SK-N-SH (cell line): ENCODE results near the gene ORC5. TPM values are rescaled to one million over a fixed set of nuclear protein-coding genes. Genes with fewer than 3 reads are reported as not detected.

Source experiments
- CTCF ChIA-PET: fragments of 300-600, 350-600 bp; formaldehyde crosslinking; extraction: SDS; loops from one replicate; lab custom pipeline; 2021; lab: Yijun Ruan, JAX
- POLR2A ChIA-PET: fragments of 350-600 bp; sonication (Branson Sonifier 250); formaldehyde crosslinking; extraction: SDS; loops from one replicate; lab custom pipeline; 2020; ENCODE audit warnings: antibody characterized with exemption, inconsistent platforms; lab: Yijun Ruan, JAX
- DNase-seq: peaks from one replicate; pipeline ENCODE4 v3.0.0; 2012
- H2AFZ ChIP-seq: fragments of 200-600 bp; sonication (generic); 2 replicates; pipeline ENCODE4 v1.8.1; 2016; ENCODE audit warnings: antibody characterized with exemption, mild to moderate bottlenecking, low read depth
- H3F3A ChIP-seq: fragments of 200-600 bp; sonication (generic); replicated peaks from 2 replicates; pipeline ENCODE3; 2016; ENCODE audit warnings: antibody characterized with exemption, mild to moderate bottlenecking; ENCODE audit not compliant: insufficient read depth
- H3K27ac ChIP-seq, 2 experiments: fragments of 200-500 bp in 1 of 2; fragments of 200-600 bp in 1 of 2; sonication (Bioruptor generic) in 1 of 2; sonication (generic), shearing (Covaris generic) in 1 of 2; 2 replicates each; pipeline versions ENCODE4 v1.5.1 to v1.6.1; 2014 to 2016; ENCODE audit warnings: low read depth in 2 of 2, inconsistent platforms in 1 of 2, low read length in 1 of 2, mild to moderate bottlenecking in 1 of 2, mixed read lengths in 1 of 2
- H3K27me3 ChIP-seq: fragments of 200-600 bp; sonication (generic), shearing (Covaris generic); 2 replicates; pipeline ENCODE4 v1.6.1; 2016; ENCODE audit warnings: mixed run types; ENCODE audit not compliant: insufficient read depth
- H3K36me3 ChIP-seq, 2 experiments: fragments of 200-500 bp in 1 of 2; fragments of 200-600 bp in 1 of 2; sonication (Bioruptor generic) in 1 of 2; sonication (generic) in 1 of 2; replicated peaks in 1 of 2; 2 replicates each; pipeline versions ENCODE3 to v1.5.1; 2014 to 2016; ENCODE audit warnings: low read length in 1 of 2, mild to moderate bottlenecking in 1 of 2; ENCODE audit not compliant: insufficient read depth in 2 of 2, control insufficient read depth in 1 of 2
- H3K4me1 ChIP-seq, 2 experiments: fragments of 200-500 bp in 1 of 2; fragments of 200-600 bp in 1 of 2; sonication (Bioruptor generic) in 1 of 2; sonication (generic), shearing (Covaris generic) in 1 of 2; 2 replicates each; pipeline versions ENCODE4 v1.5.1 to v1.6.1; 2014 to 2016; ENCODE audit warnings: low read depth in 1 of 2, low read length in 1 of 2, mixed run types in 1 of 2; ENCODE audit not compliant: insufficient read depth in 2 of 2, control insufficient read depth in 1 of 2
- H3K4me2 ChIP-seq: fragments of 200-600 bp; sonication (generic), shearing (Covaris generic); 2 replicates; pipeline ENCODE4 v1.6.1; 2017; ENCODE audit warnings: mixed run types
- H3K4me3 ChIP-seq, 2 experiments: fragments of 200-500 bp in 1 of 2; fragments of 200-600 bp in 1 of 2; sonication (Bioruptor generic) in 1 of 2; sonication (generic), shearing (Covaris generic) in 1 of 2; 2 replicates each; pipeline versions ENCODE4 v1.5.1 to v1.8.1; 2014 to 2016; ENCODE audit warnings: low read depth in 2 of 2, inconsistent platforms in 1 of 2, low read length in 1 of 2, mild to moderate bottlenecking in 1 of 2, mixed read lengths in 1 of 2, moderate library complexity in 1 of 2
- H3K79me2 ChIP-seq: fragments of 200-600 bp; sonication (generic); 2 replicates; pipeline ENCODE4 v1.8.1; 2017; ENCODE audit warnings: mild to moderate bottlenecking; ENCODE audit not compliant: insufficient read depth
- H3K9ac ChIP-seq: fragments of 200-600 bp; sonication (generic); 2 replicates; pipeline ENCODE4 v1.6.1; 2017; ENCODE audit warnings: mixed run types
- H3K9me2 ChIP-seq: fragments of 200-600 bp; sonication (generic); 2 replicates; pipeline ENCODE4 v1.6.1; 2017; ENCODE audit warnings: mixed run types
- H3K9me3 ChIP-seq: fragments of 200-600 bp; sonication (generic); 2 replicates; pipeline ENCODE4 v1.6.1; 2017; ENCODE audit warnings: mixed run types, mild to moderate bottlenecking, moderate library complexity
- H4K20me1 ChIP-seq: fragments of 200-600 bp; sonication (generic); 2 replicates; pipeline ENCODE4 v1.6.1; 2017; ENCODE audit warnings: mild to moderate bottlenecking, mixed run types; ENCODE audit not compliant: insufficient read depth
- CTCF ChIP-seq: fragments of 200-600 bp; sonication (generic); IDR thresholded peaks from 2 replicates; pipeline ENCODE4 v1.6.1; 2017; ENCODE audit warnings: antibody characterized with exemption, mild to moderate bottlenecking, moderate library complexity
- ELF1 ChIP-seq: IDR thresholded peaks from 2 replicates; pipeline ENCODE4 v1.4.0; 2012
- EP300 ChIP-seq, 2 experiments: IDR thresholded peaks; 2 replicates each; pipeline versions ENCODE4 v1.4.0 to v1.6.1; 2012; ENCODE audit warnings: borderline replicate concordance in 1 of 2, low read depth in 1 of 2, low read length in 1 of 2
- EZH2phosphoT487 ChIP-seq: fragments of 200-600 bp; sonication (generic); IDR thresholded peaks from 2 replicates; pipeline ENCODE4 v1.6.1; 2017; ENCODE audit warnings: low read depth, mixed run types, mild to moderate bottlenecking, antibody characterized with exemption, moderate library complexity, borderline replicate concordance
- FOSL2 ChIP-seq: IDR thresholded peaks from 2 replicates; pipeline ENCODE4 v1.4.0; 2012; ENCODE audit warnings: low read depth, mild to moderate bottlenecking, moderate library complexity, borderline replicate concordance
- FOXM1 ChIP-seq: IDR thresholded peaks from 2 replicates; pipeline ENCODE4 v1.4.0; 2012; ENCODE audit warnings: low read depth, mild to moderate bottlenecking
- GABPA ChIP-seq: IDR thresholded peaks from 2 replicates; pipeline ENCODE4 v1.4.0; 2012; ENCODE audit warnings: low read depth, mild to moderate bottlenecking
- GATA2 ChIP-seq: sonication (generic); formaldehyde crosslinking; IDR thresholded peaks from 2 replicates; pipeline ENCODE4 v1.5.0; 2020; ENCODE audit warnings: mild to moderate bottlenecking, missing genetic modification reagents
- JUND ChIP-seq: IDR thresholded peaks from 2 replicates; pipeline ENCODE4 v1.4.0; 2012
- MAX ChIP-seq: IDR thresholded peaks from 2 replicates; pipeline ENCODE4 v1.4.0; 2012; ENCODE audit warnings: low read depth
- NFIC ChIP-seq: IDR thresholded peaks from 2 replicates; pipeline ENCODE4 v1.4.0; 2012; ENCODE audit warnings: borderline replicate concordance
- NRF1 ChIP-seq: IDR thresholded peaks from 2 replicates; pipeline ENCODE4 v1.6.1; 2012; ENCODE audit warnings: low read depth, mild to moderate bottlenecking, low read length
- PBX3 ChIP-seq: IDR thresholded peaks from 2 replicates; pipeline ENCODE4; 2012
- POLR2AphosphoS5 ChIP-seq: IDR thresholded peaks from 2 replicates; pipeline ENCODE4 v1.6.1; 2012; ENCODE audit warnings: low read depth, low read length
- RAD21 ChIP-seq: IDR thresholded peaks from 2 replicates; pipeline ENCODE4 v1.6.1; 2012; ENCODE audit warnings: mild to moderate bottlenecking, low read length
- RCOR1 ChIP-seq: fragments of 150-350 bp; IDR thresholded peaks from 2 replicates; pipeline ENCODE4 v1.6.1; 2017; ENCODE audit warnings: antibody characterized with exemption, low read length
- RFX5 ChIP-seq: IDR thresholded peaks from 2 replicates; pipeline ENCODE4 v1.6.1; 2012; ENCODE audit warnings: mild to moderate bottlenecking, improper control_type of control experiment, low read length
- TAF1 ChIP-seq: IDR thresholded peaks from 2 replicates; pipeline ENCODE4 v1.6.1; 2012; ENCODE audit warnings: low read depth, mild to moderate bottlenecking, low read length, moderate library complexity, borderline replicate concordance
- TCF12 ChIP-seq: IDR thresholded peaks from 2 replicates; pipeline ENCODE4 v1.4.0; 2012
- YY1 ChIP-seq: IDR thresholded peaks from 2 replicates; pipeline ENCODE4 v1.4.0; 2012; ENCODE audit warnings: low read depth, mild to moderate bottlenecking
- ZBTB33 ChIP-seq: IDR thresholded peaks from 2 replicates; pipeline ENCODE4 v1.4.0; 2012; ENCODE audit warnings: low read depth, borderline replicate concordance
- WGBS: methylation state at CpG from one replicate; pipeline ENCODE4 v1.1.6; 2017; ENCODE audit warnings: low lambda C conversion rate; 5-methylcytosine and 5-hydroxymethylcytosine counted together
- polyA plus RNA-seq, 3 experiments: library from polyadenylated mRNA; depleted of rRNA; stranded (reverse); fragments of >200 nt; gene quantifications; 2 replicates each; pipeline ENCODE4 v1.2.3, GENCODE V29; 2012

Gene ORC5
- polyA plus RNA-seq, 1 of the 3 experiments (the other 2 are of a cell fraction), result 4.7 TPM

- Histone ChIP-seq H3K9me3 (no peaks in the 10 kb centered on the region), H3F3A (no peaks in the 10 kb centered on the region), H4K20me1 (0 out of 2 replicates have a peak, but pooled peaks cover 5% of the 10 kb centered on the region), H3K4me1 (peaks cover 0 to 14% of the 10 kb centered on the region in 2 experiments; a peak in 2 of 4 replicates), H3K79me2 (peaks cover 43% of the 10 kb centered on the region), H3K27me3 (no peaks in the 10 kb centered on the region), H3K36me3 (peaks cover 7 to 11% of the 10 kb centered on the region in 2 experiments), H3K9me2 (no peaks in the 10 kb centered on the region), H3K4me2 (peak overlapping the region; percentile 87), H3K27ac (peak overlapping the region; percentile 59 to 91), H3K9ac (peak overlapping the region; percentile 79), H3K4me3 (peak overlapping the region; percentile 90 to 100), H2AFZ (peak overlapping the region; percentile 88)
- ChIA-PET CTCF (interaction anchor here (1.0 to 2.2 kb wide), 5 partner anchors 23 to 711 kb away, joined by 3 to 12 read pairs (median 3); no protein-coding TSS in a partner anchor), POLR2A (interaction anchor here (0.6 kb wide), 1 partner anchor 942 kb away, joined by 3 read pairs; no protein-coding TSS in a partner anchor)
- DNase-seq, result no peak
- WGBS, result 27% methylated on average over 7 of the region's 7 CpGs
- TF ChIP-seq MAX (no peak), RAD21 (no peak), FOSL2 (no peak), POLR2AphosphoS5 (no peak), JUND (no peak), EP300 (IDR thresholded peaks at IDR 0.05; ENCODE audit: borderline replicate concordance in 1 of 2, low read depth in 1 of 2, low read length in 1 of 2) (no peak), CTCF (no peak), NRF1 (no peak)
These were observed 588 bp upstream of the ORC5 start for GRCh38 chr7:104208421-104208780.

- CTCF ChIA-PET, result interaction anchor here (1.6 to 2.2 kb wide), 3 partner anchors 24 to 712 kb away, joined by 3 to 12 read pairs (median 5); no protein-coding TSS in a partner anchor
- 2% methylated on average over 10 of the region's 10 CpGs for WGBS
- Histone ChIP-seq H3K4me1 (peaks cover 0 to 14% of the 10 kb centered on the region in 2 experiments; a peak in 2 of 4 replicates), H2AFZ (peak overlapping the region; percentile 88), H3K9me3 (no peaks in the 10 kb centered on the region), H3K27ac (peak overlapping the region; percentile 59 to 91; a peak in 3 of 4 replicates), H3F3A (no peaks in the 10 kb centered on the region), H3K9me2 (no peaks in the 10 kb centered on the region), H3K9ac (peak overlapping the region; percentile 79), H3K4me2 (peak overlapping the region; percentile 87), H3K27me3 (no peaks in the 10 kb centered on the region), H3K4me3 (peak overlapping the region; percentile 90 to 100), H3K79me2 (peaks cover 53% of the 10 kb centered on the region), H3K36me3 (peaks cover 18 to 22% of the 10 kb centered on the region in 2 experiments), H4K20me1 (0 out of 2 replicates have a peak, but pooled peaks cover 5% of the 10 kb centered on the region)
- DNase-seq, result peak; percentile 27
- POLR2A ChIA-PET, result no interaction called here
- TF ChIP-seq ZBTB33 (no peak), GATA2 (CRISPR knock-in tag) (no peak), GABPA (no peak), ELF1 (no peak), MAX (no peak), NFIC (no peak), EZH2phosphoT487 (no peak), RCOR1 (no peak), FOXM1 (no peak), YY1 (no peak), TAF1 (no peak), PBX3 (no peak), TCF12 (no peak), RFX5 (no peak)
These were observed 474 bp downstream of the ORC5 start for GRCh38 chr7:104207348-104207730.
